Thyroid gland (tissue), 4 donors: ENCODE measurements around the gene ERC1.

Experiments used
- POLR2A ChIP-seq, 2 donors: fragments of 450-650 bp; IDR thresholded peaks; one replicate each; pipeline ENCODE4 v1.6.1; 2017; ENCODE audit warnings: antibody characterized with exemption in 2 of 2, mild to moderate bottlenecking in 2 of 2, moderate library complexity in 1 of 2
- TF ChIP-seq, protein P1 (sequence below), 6 experiments: fragments of 200-600 bp in 3 of 6; fragments of 450-650 bp in 3 of 6; sonication (generic) in 3 of 6; IDR thresholded peaks; one replicate each; pipeline ENCODE4 v1.5.1; 2016 to 2019; ENCODE audit warnings: antibody characterized with exemption in 6 of 6, mild to moderate bottlenecking in 2 of 6, inconsistent platforms in 1 of 6, moderate library complexity in 1 of 6

DNA sequence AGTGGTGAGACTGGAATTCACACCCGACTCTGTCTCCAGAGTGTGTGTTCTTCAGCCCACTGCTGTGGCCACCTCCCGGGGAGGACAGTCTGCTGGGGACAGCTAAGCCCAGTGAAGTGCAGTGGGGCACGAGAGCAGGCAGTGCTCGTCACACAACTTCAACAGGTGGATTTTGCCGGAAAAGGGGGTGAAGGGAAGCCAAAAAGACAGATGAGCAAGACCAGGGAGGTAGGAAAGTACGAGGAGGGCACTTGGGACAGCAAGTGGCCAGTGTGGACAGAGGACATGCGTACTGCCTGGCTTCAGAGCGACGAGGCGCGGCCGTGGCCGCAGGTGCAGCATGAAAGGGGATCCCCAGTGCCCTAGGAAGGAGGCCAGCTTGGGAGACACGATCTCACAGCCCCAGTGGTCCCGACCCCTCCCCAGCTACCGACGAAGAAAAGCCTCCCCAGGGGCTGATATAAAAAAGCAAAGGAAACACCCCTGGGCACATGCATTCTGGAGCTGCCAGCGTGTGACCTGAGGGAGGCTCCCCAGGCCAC, 507.2 kb downstream of the ERC1 start:
- TF ChIP-seq, protein P1, sequence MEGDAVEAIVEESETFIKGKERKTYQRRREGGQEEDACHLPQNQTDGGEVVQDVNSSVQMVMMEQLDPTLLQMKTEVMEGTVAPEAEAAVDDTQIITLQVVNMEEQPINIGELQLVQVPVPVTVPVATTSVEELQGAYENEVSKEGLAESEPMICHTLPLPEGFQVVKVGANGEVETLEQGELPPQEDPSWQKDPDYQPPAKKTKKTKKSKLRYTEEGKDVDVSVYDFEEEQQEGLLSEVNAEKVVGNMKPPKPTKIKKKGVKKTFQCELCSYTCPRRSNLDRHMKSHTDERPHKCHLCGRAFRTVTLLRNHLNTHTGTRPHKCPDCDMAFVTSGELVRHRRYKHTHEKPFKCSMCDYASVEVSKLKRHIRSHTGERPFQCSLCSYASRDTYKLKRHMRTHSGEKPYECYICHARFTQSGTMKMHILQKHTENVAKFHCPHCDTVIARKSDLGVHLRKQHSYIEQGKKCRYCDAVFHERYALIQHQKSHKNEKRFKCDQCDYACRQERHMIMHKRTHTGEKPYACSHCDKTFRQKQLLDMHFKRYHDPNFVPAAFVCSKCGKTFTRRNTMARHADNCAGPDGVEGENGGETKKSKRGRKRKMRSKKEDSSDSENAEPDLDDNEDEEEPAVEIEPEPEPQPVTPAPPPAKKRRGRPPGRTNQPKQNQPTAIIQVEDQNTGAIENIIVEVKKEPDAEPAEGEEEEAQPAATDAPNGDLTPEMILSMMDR (IDR thresholded peaks at IDR 0.05) = no peak
- TF ChIP-seq POLR2A (IDR thresholded peaks at IDR 0.05) = no peak
